ENCODE results near the gene SAMM50.

The SAMM50 gene

DNA sequence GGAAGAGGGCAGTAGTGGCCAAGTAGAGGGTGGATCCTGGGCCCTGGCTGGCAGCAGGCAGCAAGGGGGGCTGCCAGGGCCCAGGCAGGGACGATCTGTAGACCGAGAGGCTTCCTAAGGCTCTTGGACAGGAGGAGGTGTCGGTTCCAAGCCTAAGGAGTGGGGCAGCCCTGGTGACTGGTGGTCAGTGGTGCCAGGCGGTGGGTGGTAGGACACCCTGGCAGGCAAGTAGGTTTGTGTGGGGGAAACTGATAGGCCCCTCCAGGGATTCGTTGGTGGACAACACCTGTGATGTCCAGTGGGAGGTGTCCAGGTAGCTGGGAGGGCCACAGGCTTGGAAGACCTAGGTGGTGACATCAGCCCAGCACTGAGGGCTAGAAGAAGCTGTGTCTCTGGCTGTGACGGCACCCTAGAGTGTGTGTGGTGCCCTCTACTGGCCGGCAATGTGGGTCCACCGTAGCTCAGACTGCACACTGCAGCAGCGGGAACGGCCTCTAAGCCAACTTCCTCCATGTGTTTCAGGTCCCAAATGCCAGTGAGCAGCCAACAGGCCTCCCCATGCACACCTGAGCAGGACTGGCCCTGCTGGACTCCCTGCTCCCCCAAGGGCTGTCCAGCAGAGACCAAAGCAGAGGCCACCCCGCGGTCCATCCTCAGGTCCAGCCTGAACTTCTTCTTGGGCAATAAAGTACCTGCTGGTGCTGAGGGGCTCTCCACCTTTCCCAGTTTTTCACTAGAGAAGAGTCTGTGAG is 9.4 kb upstream of the SAMM50 start:
- DNase-seq (ENCODE audit: extremely low read depth in 1 of 2, low read depth in 1 of 2), result peak in 1 of 2 donors; percentile 48

DNA sequence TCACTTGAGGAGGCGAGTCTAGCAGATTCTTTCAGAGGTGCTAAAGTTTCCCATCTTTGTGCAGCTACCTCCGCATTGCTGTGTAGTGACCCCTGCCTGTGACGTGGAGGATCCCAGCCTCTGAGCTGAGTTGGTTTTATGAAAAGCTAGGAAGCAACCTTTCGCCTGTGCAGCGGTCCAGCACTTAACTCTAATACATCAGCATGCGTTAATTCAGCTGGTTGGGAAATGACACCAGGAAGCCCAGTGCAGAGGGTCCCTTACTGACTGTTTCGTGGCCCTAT is 8.9 kb upstream of the SAMM50 start:
- no peak for DNase-seq (ENCODE audit: extremely low read depth in 1 of 2, low read depth in 1 of 2)

DNA sequence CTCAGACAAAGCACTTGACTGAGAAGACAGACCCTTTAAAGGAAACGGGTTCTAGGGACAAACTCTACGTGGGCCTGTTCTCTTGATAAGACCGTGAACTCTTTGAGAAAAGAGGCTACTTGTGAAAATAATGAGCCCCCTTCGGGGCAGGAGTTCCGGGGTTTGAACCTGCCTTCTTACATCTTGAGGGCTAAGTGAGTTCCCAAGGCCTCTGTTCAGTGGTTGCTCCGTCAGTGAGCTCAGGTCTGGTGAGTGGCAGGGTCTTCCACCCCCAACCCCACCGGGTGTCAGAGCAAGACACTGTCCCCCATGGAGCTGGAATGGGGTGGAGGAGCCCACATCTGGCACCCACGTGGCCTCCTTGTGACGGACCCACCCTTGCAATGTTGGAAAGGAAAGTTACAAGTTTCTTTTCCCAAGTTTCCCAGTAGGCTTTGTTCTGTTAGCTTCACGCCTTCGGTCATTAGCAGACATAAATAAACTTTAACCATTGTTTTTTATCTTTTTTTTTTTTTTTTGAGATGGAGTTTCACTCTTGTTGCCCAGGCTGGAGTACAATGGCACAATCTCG is 6.3 kb upstream of the SAMM50 start:
- DNase-seq (ENCODE audit: extremely low read depth in 1 of 2, low read depth in 1 of 2), result no peak

DNA sequence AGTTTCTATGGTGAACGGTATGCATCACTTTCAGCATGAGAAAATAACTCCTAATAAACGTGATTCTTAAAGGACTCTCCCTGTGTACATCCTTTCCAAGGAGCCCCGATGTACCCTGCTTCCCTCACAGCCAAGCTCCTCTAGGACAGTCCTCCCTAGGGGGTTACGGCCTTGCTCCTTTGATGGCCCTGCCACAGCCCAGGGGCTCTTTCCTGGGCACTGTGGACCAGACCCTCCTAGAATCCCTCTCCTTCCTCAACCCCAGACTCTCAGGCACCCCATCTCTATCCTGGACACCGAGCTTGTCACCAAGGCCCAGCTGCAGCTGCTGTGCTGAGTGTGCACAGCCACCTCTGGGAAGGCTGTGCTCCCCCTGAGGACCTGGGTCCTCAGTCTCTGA is 3.9 kb upstream of the SAMM50 start:
- no peak for DNase-seq (ENCODE audit: extremely low read depth in 1 of 2, low read depth in 1 of 2)

DNA sequence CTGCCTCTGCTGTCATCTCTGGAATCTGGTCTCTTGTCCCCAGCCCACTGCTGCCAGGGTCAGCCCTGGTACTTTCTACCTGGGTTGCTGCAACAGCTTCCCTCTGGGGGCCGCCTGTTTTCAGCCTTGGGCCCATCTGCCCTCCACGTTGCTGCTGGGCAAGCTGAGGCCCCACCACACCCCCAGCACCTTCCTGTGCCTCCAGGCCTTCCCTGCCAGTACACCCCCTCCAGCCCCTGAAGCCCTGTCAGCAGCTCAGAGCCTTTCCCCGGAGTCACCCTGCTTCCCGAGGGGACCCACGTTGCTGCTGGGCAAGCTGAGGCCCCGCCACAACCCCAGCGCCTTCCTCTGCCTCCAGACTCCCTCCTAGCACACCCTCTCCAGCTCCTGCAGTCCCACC is 3.3 kb upstream of the SAMM50 start:
- no peak for DNase-seq (ENCODE audit: extremely low read depth in 1 of 2, low read depth in 1 of 2)

DNA sequence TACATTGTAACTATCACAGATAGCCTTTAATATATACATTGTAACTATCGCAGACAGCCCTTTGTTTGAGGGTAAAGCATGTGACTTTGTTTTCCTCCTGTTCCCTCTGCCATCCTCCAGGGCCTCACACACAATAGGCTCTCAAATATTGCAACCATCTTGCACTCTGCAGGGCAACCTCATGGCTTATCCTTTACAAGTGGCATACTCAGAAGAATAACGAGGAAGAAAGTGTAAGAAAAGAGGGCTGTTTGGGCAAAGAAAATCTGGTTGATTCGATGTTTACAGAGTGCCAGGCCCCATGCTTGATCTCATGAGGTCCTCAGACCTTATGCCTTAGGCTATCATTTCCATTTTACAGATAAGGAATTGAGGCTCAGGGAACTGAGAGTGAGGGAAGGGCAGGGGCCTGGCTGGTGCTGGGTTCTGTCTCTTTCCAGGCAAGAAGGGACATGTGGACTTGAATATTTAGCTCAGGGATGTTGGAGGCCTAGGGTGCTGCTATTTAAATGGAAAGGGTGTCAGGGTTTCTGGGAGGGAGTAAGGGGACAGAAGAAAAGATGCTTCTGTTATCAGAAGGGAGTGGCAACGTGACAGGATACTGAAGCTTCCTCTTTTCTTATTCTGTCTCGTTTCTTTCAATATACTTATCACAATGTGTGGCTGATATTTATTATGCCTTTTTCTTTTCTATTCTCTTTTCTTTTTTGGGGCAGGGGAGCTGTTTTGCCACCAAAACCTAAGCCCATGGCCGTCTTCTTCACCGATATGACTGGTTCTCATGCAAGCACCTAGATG is 1.1 kb upstream of the SAMM50 start:
- DNase-seq (ENCODE audit: extremely low read depth in 1 of 2, low read depth in 1 of 2), result no peak

DNA sequence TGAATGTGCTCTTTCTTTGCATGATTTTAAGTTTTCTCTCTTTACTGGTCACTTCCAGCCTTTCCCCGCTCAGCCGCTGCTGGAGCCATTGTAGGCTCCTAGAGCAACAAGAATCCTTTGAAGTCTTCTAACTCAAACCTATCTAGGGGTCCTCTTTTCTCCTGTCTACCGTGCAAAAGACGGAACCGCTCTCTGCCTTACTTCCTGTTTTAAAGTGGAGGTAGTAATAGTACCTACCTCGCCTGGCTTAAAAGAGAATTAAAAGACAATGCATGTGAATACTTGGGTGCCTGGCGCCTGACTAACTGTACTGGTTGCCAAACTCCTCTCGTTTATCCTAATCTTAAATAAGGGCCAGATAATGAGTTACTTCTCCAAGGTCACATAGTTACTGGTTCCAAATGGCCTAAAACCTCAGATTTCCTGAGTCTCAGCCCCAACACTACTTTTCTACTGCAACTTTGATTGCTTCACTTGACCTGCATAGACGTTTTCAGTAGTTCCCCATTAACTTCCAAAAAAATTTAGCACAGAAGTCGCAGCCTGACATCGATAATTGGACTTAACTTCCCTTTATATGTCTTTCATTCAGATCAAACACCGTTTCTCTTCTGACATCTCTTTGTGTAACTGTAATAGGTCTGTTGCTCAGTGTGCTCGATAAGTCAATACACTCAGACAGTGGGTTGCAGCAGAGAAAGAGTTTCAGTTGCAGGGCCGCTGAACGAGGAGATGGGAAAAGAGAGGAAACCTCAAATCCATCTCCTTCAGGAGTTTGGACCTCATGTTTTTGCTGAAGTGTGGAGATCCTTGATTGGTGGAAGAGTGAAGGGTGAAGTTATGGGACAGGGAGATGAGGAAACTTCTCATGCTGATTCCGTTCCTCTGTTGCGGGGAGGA is 891 bp downstream of the SAMM50 start:
- no peak for DNase-seq (ENCODE audit: extremely low read depth in 1 of 2, low read depth in 1 of 2)

DNA sequence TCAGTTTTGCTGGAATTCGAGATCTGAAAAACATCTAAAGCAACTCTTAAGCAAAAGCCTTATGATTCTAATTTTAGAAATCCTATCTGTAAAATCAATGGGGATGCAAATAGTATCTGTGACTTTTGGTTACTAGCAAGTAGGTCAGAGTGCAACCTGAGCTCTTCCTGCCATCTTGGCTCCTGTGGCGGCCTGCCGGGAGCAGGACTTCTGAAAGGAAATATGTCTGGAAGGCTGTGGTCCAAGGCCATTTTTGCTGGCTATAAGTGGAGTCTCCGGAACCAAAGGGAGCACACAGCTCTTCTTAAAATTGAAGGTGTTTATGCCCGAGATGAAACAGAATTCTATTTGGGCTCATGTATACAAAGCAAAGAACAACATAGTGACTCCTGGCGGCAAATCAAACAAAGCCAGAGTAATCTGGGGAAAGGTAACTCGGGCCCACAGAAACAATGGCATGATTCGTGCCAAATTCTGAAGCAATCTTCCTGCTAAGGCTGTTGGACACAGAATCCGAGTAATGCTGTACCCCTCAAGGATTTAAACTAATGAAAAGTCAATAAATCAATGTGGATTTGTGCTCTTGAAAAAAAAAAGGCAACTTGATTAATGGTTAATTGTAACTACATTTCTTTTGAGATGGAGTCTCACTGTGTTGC is 1.7 kb downstream of the SAMM50 start:
- DNase-seq (ENCODE audit: extremely low read depth in 1 of 2, low read depth in 1 of 2), result no peak

DNA sequence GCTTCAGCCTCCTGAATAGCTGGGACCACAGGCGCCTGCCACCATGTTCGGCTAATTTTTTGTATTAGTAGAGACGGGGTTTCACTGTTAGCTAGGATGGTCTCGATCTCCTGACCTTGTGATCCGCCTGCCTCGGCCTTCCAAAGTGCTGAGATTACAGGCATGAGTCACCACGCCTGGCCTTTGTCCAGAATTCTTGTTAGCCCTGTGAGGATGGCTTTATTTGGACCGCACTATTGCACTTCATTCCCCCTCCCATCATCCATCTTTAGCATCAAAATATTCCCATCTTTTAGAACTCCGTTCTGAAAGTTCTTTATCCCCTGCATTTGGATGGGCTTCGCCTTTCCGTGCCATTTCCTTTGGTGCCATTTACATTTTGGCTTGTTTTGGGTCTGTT is 2.6 kb downstream of the SAMM50 start:
- DNase-seq (ENCODE audit: extremely low read depth in 1 of 2, low read depth in 1 of 2), result no peak

DNA sequence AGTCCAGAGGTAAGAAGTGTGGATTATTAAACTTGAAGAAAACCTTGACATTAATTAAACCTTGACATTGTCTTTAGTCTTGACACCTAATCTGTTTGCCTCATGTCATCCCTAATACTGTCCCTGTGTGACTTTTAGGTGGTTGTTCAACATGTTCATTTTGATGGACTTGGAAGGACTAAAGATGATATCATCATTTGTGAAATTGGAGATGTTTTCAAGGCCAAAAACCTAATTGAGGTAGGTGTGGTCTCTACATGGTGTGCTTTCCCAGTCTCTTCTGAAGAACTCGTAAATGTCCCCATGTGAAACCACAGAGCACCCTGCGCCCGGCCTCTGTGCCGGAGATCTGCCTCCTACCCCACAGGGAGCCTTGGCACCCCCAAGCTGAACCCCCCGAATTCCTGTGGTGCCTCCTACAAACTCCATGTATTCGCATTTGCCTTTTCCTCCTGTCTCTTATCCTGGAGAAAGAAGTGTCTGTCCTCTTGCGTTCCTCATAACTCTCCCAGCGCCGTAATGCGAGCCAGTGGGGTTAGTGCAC is 9.1 kb downstream of the SAMM50 start:
- DNase-seq (ENCODE audit: extremely low read depth in 1 of 2, low read depth in 1 of 2), result no peak

DNA sequence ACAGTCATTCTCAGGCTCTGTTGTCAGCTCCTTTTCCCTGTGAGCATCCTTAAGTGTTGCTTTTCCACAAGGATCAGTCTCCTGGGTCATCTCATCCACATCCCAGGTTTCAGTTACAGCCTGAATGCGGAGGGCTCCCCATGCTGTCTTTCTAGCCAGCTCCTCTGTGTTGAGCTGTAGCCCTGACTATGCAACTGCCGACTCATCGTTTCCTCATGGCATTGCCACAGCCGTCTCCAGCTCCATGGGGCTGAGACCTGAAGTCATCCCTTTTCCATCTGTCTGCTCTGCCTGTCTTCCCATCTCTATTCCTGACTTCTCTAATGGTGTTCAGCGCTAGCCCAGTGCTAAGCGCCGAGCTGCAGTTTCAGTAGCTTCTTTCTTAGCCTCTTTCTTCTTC is 11.8 kb downstream of the SAMM50 start:
- no peak for DNase-seq (ENCODE audit: extremely low read depth in 1 of 2, low read depth in 1 of 2)

DNA sequence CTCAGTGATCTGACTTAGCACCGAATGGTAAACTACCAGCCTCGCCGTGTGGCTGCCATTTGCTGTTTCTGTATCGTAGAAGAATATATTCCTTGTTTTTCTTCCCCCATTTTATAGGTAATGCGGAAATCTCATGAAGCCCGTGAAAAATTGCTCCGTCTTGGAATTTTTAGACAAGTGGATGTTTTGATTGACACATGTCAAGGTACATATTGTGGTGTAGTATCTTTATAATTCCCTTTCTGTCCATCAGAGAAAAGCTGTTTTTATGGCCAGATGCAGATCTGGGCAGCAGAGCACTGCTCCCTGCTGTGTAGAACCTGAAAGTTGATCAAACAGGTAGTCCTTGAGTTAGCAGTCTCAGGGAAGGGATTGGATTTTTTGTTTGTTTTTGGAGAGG is 13.4 kb downstream of the SAMM50 start:
- no peak for DNase-seq (ENCODE audit: extremely low read depth in 1 of 2, low read depth in 1 of 2)

DNA sequence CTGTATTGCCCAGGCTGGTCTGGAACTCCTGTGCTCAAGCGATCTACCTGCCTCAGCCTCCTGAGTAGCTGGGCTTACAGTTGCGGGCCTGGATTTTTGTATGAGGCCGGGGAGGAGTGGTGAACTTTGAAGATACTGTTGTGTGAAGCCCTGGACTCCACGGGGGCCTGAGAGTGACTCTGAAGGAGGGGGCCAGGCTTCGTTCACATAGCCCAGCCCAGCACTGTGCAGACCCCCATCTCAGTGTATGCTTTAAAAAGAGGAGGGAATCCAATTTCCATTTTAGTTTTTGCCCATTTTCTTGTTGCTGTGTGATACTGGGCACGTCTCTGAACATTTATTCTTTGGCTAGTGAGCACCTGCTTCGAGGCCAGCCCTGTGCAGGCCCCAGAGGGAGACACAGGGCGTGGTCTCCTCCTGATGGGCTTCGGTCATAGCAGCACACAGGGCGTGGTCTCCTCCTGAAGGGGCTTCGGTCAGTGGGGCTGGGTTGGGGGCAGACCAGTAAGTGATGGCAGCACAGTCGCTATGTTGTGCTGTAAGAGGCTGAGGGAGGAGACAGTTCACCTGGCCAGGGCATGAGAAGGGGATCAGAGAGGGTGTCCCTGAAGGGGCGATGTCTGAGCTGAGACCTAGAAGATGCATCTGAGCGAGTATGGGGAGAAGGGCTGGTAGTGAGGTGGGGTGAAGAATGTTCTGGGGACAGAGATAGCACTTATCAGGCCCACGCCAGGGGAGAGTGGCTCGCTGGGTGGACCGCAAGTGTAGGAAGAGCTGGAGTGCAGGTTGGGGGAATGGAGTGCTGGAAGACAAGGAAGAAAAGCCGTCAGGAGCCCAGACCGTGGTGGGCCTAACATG is 14.0 kb downstream of the SAMM50 start:
- DNase-seq (ENCODE audit: extremely low read depth in 1 of 2, low read depth in 1 of 2), result no peak

DNA sequence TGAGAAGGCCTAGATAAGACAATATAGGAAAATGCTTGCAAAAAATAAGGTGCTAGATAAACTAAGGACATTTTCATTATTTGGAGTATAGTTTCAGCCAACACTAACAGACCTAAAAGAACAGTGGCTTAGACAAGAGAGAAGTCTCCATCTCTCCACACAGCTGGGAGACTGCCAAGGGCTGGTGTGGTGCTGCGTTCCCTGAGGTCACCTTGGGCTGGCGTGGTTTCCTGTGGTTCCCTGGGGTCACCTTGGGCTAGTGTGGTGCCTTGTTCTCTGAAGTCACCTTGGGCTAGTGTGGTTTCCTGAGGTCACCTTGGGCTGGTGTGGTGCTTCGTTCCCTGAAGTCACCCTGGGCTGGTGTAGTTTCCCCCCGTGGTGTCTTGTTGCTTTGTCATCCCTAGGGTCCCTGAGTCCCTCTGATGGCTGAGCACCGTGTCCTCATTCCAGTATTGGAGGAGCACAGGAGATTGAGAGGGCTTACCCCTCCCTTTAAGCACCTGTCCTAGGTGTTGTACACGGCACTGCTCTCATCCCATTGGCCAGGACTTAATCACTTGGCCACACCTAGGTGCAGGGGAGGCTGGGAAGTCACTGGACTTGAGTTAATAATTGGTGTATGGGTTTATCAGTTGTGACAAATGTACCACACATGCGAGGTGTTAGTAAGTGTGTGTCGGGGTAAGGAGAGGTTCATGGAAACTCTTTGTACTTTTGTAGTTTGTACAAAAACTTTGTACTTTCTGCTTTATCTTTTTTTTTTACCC is 14.9 kb downstream of the SAMM50 start:
- no peak for DNase-seq (ENCODE audit: extremely low read depth in 1 of 2, low read depth in 1 of 2)

DNA sequence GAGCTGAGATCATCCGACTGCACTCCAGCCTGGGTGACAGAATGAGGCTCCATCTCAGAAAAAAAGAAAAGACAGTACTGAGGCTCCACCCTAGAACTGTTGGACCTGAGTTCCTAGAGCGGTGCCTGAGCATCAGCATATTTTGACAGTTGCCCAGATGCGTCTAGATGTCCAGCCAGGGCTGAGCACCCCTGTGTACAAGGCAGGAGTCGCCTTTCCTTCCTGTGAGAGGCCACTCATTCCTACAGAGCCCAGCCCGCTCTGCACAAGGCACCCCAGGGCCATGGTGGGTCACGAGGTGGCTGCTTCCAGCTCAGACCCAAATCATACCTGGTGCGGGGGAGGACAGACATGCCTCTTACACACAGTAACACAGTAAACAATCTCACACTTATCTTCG is 15.9 kb downstream of the SAMM50 start:
- no peak for DNase-seq (ENCODE audit: extremely low read depth in 1 of 2, low read depth in 1 of 2)

DNA sequence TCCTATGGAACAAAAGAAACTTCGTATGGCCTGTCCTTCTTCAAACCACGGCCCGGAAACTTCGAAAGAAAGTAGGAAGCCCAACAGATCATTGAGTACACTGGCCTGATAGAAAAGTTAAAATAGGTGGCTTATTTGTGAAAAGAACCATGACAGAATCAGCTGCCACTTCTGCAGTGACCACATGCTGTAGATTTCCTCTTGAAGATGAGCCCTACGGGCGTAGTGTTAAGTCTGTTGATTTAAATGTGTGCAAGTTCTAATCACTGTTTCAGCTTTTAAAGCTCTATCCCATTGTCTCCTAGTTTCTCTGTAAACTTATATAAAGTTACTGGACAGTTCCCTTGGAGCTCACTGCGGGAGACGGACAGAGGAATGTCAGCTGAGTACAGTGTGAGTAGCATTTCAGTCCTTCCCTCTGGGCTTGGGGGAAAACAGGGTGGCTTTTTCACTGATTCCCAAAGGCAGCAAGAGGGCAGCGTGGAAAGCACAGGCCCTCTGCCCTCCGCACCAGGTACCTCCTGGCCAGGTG is 17.8 kb downstream of the SAMM50 start:
- DNase-seq (ENCODE audit: extremely low read depth in 1 of 2, low read depth in 1 of 2), result no peak

DNA sequence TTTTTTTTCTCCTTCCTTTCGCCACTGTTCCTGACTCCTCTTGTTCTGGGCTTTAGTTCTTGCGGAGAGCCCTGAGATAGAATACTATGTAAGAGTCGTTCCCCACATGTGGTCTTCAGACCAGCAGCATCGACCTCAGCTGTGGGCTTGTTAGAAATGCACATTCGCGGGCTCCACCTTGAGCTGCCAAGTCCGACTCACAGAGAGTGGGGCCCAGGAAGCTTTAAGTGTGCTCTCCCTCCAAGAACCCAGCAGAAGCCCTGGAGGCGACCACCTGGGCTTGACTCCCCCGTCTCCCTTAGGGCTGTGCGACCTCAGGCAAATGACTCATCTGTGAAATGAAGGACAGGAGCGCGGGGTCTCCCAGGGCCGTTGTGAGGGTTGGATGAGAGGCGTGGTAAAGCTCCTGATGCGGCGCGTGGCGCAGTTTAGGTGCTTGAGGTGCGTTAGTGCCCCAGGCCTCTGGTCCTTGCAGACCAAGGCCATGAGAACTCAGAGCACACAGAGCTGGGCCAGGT is 18.8 kb downstream of the SAMM50 start:
- no peak for DNase-seq (ENCODE audit: extremely low read depth in 1 of 2, low read depth in 1 of 2)

DNA sequence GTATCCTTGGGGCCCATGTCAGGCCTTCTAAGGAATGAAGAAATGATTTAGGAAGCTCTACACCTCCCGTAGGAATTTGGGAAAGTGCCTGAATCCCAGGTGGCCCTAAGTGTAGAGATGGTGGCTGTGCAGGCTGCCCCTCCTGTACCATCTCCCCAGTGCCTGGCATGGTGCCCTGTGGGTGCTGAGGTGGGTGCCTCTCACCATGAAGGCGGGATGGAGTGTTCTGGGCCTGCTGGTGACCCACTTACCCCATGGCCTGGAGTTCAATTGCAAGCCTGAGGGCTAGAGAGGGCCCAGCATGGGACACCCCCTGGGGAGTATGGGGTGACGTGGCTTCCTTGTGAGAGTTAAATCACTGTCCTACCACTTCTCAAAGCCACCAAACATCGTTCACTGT is 19.8 kb downstream of the SAMM50 start:
- DNase-seq (ENCODE audit: extremely low read depth in 1 of 2, low read depth in 1 of 2), result no peak
